Keratinocyte (primary cell): ENCODE results near the gene PWWP2B.

Experiments
- EZH2 ChIP-seq: IDR thresholded peaks from one replicate; pipeline ENCODE4 v1.6.1; 2012; ENCODE audit warnings: inconsistent platforms, mild to moderate bottlenecking, low read length, moderate library complexity
- TF ChIP-seq, protein P1 (sequence below), 3 experiments: IDR thresholded peaks in 1 of 3; conservative IDR thresholded peaks in 1 of 3; optimal IDR thresholded peaks in 1 of 3; 2 replicates in 2 of 3; 3 replicates in 1 of 3; pipeline versions ENCODE3 to v1.5.1; 2011; ENCODE audit warnings: low read length in 3 of 3, mild to moderate bottlenecking in 3 of 3, moderate library complexity in 2 of 3, control low read depth in 1 of 3, inconsistent platforms in 1 of 3; ENCODE audit not compliant: insufficient read depth in 2 of 3; ENCODE audit errors: extremely low read depth in 1 of 3

DNA sequence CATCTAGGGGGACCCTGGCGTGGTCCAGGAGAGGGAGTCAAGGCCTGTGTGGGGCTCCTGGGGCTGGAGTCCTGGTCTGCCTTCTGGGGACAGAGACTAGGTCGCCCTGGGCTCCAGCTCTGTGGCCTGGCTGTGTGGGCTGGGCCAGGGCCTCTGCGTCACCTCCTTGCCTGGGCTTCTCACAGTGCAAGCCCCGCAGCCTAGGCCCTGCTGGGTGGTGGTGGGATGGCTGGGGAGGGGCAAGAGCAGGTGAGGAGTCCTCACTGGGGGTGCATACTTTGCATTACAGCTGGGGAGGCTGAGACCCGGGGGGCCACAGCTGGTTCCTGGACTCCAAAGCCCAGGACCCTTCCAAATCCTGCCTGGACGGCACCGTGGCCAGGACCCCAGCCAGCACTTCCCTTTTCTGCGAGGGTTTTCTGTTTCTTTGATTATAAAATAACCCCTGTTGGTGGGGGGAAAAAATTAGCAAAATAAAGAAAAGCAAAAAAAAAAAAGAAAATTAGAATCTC is 23.5 kb downstream of the PWWP2B start:
- TF ChIP-seq, protein P1, sequence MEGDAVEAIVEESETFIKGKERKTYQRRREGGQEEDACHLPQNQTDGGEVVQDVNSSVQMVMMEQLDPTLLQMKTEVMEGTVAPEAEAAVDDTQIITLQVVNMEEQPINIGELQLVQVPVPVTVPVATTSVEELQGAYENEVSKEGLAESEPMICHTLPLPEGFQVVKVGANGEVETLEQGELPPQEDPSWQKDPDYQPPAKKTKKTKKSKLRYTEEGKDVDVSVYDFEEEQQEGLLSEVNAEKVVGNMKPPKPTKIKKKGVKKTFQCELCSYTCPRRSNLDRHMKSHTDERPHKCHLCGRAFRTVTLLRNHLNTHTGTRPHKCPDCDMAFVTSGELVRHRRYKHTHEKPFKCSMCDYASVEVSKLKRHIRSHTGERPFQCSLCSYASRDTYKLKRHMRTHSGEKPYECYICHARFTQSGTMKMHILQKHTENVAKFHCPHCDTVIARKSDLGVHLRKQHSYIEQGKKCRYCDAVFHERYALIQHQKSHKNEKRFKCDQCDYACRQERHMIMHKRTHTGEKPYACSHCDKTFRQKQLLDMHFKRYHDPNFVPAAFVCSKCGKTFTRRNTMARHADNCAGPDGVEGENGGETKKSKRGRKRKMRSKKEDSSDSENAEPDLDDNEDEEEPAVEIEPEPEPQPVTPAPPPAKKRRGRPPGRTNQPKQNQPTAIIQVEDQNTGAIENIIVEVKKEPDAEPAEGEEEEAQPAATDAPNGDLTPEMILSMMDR (optimal IDR thresholded peaks at IDR 0.05 in 1 of 3, IDR thresholded peaks at IDR 0.05 in 1 of 3, conservative IDR thresholded peaks at IDR 0.05 in 1 of 3; ENCODE audit: extremely low read depth in 1 of 3, insufficient read depth in 2 of 3, low read length in 3 of 3) = no peak
- TF ChIP-seq EZH2 = no peak
